GM19324 (cell line): ENCODE results near the gene MCIDAS.
A peak's percentile ranks its signal among the peaks of the same experiment; 100 is the strongest.

Experiments
- ATAC-seq: cut with Tn5 transposase; IDR thresholded peaks from one replicate; pipeline ENCODE4 v1.9.1; 2021; ENCODE audit warnings: mild to moderate bottlenecking, moderate library complexity; ENCODE audit not compliant: unreplicated experiment, low FRiP score

The MCIDAS gene

GRCh38 chr5:55226934-55227663 is at the start of gene MCIDAS:
Gene MCIDAS (minus strand): TSS chr5:55227315. CDS start chr5:55227138, 177 bp downstream.
- ATAC-seq: no peak

GRCh38 chr5:55276771-55277170 is 49.7 kb upstream of the MCIDAS start:
- no peak for ATAC-seq

- ATAC-seq: no peak
Observed at GRCh38 chr5:55258339-55258738, 31.2 kb upstream of the MCIDAS start.

GRCh38 chr5:55254802-55255201 is 27.7 kb upstream of the MCIDAS start:
- no peak for ATAC-seq

- no peak for ATAC-seq
Observed at GRCh38 chr5:55250064-55250463, 22.9 kb upstream of the MCIDAS start.

- no peak for ATAC-seq
Observed at GRCh38 chr5:55241746-55242145, 14.6 kb upstream of the MCIDAS start.

- ATAC-seq: no peak
Observed at GRCh38 chr5:55236800-55237199, 9.7 kb upstream of the MCIDAS start.

GRCh38 chr5:55234121-55234700 is 7.1 kb upstream of the MCIDAS start:
- no peak for ATAC-seq

GRCh38 chr5:55232985-55233928 is 6.1 kb upstream of the MCIDAS start, which contains the start of gene CCNO:
Gene CCNO (minus strand): TSS chr5:55233608. CDS start chr5:55233523, 85 bp downstream.
- peak; percentile 57 for ATAC-seq

GRCh38 chr5:55232271-55232984 is 5.3 kb upstream of the MCIDAS start:
- ATAC-seq: no peak

- no peak for ATAC-seq
Observed at GRCh38 chr5:55231919-55232270, 4.8 kb upstream of the MCIDAS start.

GRCh38 chr5:55231029-55231918 is 4.2 kb upstream of the MCIDAS start:
- no peak for ATAC-seq

- ATAC-seq: no peak
Observed at GRCh38 chr5:55230086-55230629, 3.0 kb upstream of the MCIDAS start.

GRCh38 chr5:55227664-55228430 is 732 bp upstream of the MCIDAS start:
- no peak for ATAC-seq

- no peak for ATAC-seq
Observed at GRCh38 chr5:55226027-55226933, 835 bp downstream of the MCIDAS start.

GRCh38 chr5:55225346-55225745 is 1.8 kb downstream of the MCIDAS start:
- ATAC-seq: no peak

- no peak for ATAC-seq
Observed at GRCh38 chr5:55223812-55224240, 3.3 kb downstream of the MCIDAS start.
